ENCODE data around the gene SLC19A1.

Gene SLC19A1

GRCh38 chr21:45545236-45545570 is 3.0 kb upstream of the SLC19A1 start:
- no peak for DNase-seq (ENCODE audit: low read depth)

- DNase-seq (ENCODE audit: low read depth): no peak
Measured at GRCh38 chr21:45544449-45545235, 2.4 kb upstream of the SLC19A1 start.

GRCh38 chr21:45543710-45544448 is 1.6 kb upstream of the SLC19A1 start:
- no peak for DNase-seq (ENCODE audit: low read depth)

GRCh38 chr21:45543371-45543709 is 1.1 kb upstream of the SLC19A1 start:
- DNase-seq (ENCODE audit: low read depth): no peak

- DNase-seq (ENCODE audit: low read depth): no peak
Measured at GRCh38 chr21:45542667-45543370, 579 bp upstream of the SLC19A1 start.

GRCh38 chr21:45541221-45542039 is 810 bp downstream of the SLC19A1 start:
- DNase-seq (ENCODE audit: low read depth): peak; percentile 83

GRCh38 chr21:45540601-45540970 is 1.7 kb downstream of the SLC19A1 start:
- DNase-seq (ENCODE audit: low read depth): no peak

GRCh38 chr21:45539796-45540600 is 2.2 kb downstream of the SLC19A1 start:
- no peak for DNase-seq (ENCODE audit: low read depth)

GRCh38 chr21:45539046-45539795 is 3.0 kb downstream of the SLC19A1 start:
- DNase-seq (ENCODE audit: low read depth): no peak

- DNase-seq (ENCODE audit: low read depth): no peak
Measured at GRCh38 chr21:45538381-45539045, 3.7 kb downstream of the SLC19A1 start.

GRCh38 chr21:45537746-45538291 is 4.4 kb downstream of the SLC19A1 start:
- no peak for DNase-seq (ENCODE audit: low read depth)

GRCh38 chr21:45537111-45537745 is 5.0 kb downstream of the SLC19A1 start:
- DNase-seq (ENCODE audit: low read depth): no peak

- DNase-seq (ENCODE audit: low read depth): no peak
Measured at GRCh38 chr21:45536301-45537081, 5.7 kb downstream of the SLC19A1 start.

GRCh38 chr21:45535341-45536081 is 6.7 kb downstream of the SLC19A1 start:
- DNase-seq (ENCODE audit: low read depth): no peak

GRCh38 chr21:45534636-45535331 is 7.5 kb downstream of the SLC19A1 start:
- DNase-seq (ENCODE audit: low read depth): no peak

- no peak for DNase-seq (ENCODE audit: low read depth)
Measured at GRCh38 chr21:45533846-45534635, 8.2 kb downstream of the SLC19A1 start.
